Loucy (cell line): ENCODE measurements around the gene SEMA4C.

Experiments used
- CTCF ChIP-seq: fragments of 200-600 bp; sonication (generic); conservative IDR thresholded peaks from 2 replicates; pipeline ENCODE4 v1.5.1; 2014; ENCODE audit warnings: mild to moderate bottlenecking, antibody characterized with exemption, low read length
- EZH2phosphoT487 ChIP-seq: fragments of 200-600 bp; IDR thresholded peaks from 2 replicates; pipeline ENCODE4 v1.6.1; 2018; ENCODE audit warnings: antibody characterized with exemption, mild to moderate bottlenecking, moderate library complexity, borderline replicate concordance

- TF ChIP-seq CTCF (no peak), EZH2phosphoT487 (no peak)
Observed at GRCh38 chr2:96878171-96878570, 8.3 kb upstream of the SEMA4C start.
